Measurements from ENCODE around the gene MDM2.

Gene MDM2

DNA sequence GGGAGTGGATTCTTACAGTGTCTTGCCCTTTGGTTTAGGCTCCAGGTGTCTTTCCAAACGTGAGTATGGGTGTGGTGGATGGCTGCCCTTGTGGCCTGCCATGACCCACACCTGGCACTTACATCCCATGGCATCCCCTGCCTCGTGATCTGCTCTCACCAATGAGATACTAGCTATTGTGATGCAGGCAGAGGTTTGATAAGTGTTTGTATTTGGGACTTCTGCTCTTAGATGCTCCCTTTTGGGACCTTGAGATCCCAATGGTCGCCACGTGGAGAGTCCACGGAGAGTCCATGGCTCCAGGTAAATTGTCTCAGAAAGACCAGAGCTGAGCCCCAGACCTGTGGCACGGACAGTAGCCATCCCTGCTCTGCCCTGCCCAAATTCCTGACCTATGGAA lies 62.5 kb downstream of the MDM2 start:
- Histone ChIP-seq H3K4me1 (ENCODE audit: insufficient read depth, low read length) (peaks cover 11% of the 10 kb centered on the region), H3K9me3 (ENCODE audit: control insufficient read depth, insufficient read depth, low read length) (no peaks in the 10 kb centered on the region), H3K9ac (ENCODE audit: low read depth, low read length) (no peak overlapping the region), H3K36me3 (ENCODE audit: insufficient read depth, low read length) (no peaks in the 10 kb centered on the region)

DNA sequence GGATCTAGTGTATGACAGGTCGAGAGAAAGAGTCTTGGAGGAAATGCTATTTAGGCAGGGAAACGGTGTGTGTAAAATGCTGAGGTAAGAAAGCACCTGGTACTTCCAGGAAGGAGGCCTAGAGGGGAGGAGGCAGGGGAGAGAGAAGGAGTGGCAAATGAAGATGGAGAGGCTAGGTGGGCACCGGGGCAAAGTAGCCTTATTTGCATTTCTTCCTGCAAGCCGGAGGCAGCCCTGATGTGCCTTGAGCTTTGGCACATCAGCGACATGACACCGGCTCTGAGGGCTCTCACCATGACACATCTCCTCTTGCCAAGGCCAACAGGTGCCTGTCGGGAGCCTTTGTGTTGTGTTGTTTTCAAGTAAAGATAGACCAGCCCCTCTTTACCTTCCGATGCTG lies 63.4 kb downstream of the MDM2 start:
- Histone ChIP-seq H3K4me1 (ENCODE audit: insufficient read depth, low read length) (peaks cover 11% of the 10 kb centered on the region), H3K36me3 (ENCODE audit: insufficient read depth, low read length) (no peaks in the 10 kb centered on the region), H3K9me3 (ENCODE audit: control insufficient read depth, insufficient read depth, low read length) (no peaks in the 10 kb centered on the region), H3K9ac (ENCODE audit: low read depth, low read length) (no peak overlapping the region)

DNA sequence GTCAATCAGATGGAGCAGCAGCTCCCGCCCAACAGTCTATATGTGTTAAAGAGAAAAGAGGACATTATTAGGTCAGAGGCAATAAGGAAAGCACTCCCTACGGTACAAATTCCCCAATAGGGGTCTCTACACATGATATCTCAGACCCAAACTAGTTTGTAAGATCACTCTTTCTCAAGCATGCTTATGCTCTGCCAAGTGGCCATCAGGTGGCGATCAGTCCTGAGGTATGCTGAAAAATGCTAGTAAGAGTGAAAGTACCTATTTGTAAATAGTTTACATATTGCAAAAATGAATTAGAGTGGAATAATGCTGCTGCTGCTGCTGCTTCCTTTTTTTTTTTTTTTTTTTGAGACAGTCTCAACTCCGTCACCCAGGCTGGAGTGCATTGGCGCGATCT lies 63.9 kb downstream of the MDM2 start:
- peaks cover 11% of the 10 kb centered on the region for H3K4me1 ChIP-seq (ENCODE audit: insufficient read depth, low read length)
- no peaks in the 10 kb centered on the region for H3K36me3 ChIP-seq (ENCODE audit: insufficient read depth, low read length)
- no peaks in the 10 kb centered on the region for H3K9me3 ChIP-seq (ENCODE audit: control insufficient read depth, insufficient read depth, low read length)
- no peak overlapping the region for H3K9ac ChIP-seq (ENCODE audit: low read depth, low read length)

DNA sequence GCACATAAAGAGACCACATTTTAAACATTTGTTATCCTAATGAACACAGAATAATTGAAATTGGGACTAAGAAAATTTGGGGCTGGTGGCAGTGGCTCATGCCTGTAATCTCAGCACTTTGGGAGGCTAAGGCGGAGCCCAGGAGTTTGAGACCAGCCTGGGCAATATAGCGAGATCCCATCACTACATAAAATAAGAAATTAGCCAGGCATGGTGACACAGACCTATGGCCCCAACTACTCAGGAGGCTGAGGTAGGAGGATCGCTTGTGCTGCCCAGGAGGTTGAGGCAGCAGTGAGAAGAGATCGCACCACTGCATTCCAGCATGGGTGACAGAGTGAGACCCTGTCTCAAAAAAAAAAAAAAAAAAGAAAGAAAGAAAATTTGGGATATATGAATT lies 65.3 kb downstream of the MDM2 start:
- Histone ChIP-seq H3K36me3 (ENCODE audit: insufficient read depth, low read length) (no peaks in the 10 kb centered on the region), H3K9me3 (ENCODE audit: control insufficient read depth, insufficient read depth, low read length) (no peaks in the 10 kb centered on the region), H3K9ac (ENCODE audit: low read depth, low read length) (no peak overlapping the region), H3K4me1 (ENCODE audit: insufficient read depth, low read length) (peaks cover under 1% of the 10 kb centered on the region; the same call in 1 of the 2 replicates)

DNA sequence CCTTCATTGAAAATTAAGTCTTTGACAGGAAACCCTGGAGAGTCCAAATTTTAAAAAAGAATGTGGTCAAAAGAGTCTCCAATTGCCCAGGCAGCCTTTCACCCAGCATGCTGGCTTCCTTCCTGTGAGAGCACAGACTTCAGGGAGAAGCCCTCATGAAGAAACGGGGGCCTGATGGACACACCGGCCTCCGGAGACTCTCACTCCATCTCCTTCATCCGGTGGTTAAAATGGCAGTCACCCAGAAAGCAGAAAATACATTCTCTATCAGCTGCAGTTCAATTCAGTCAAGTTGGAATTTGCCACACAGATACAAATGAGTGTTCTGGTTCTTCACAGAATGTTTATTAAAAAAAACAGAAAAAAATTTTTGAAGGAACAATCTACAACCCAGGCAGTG lies 68.5 kb downstream of the MDM2 start:
- Histone ChIP-seq H3K9me3 (ENCODE audit: control insufficient read depth, insufficient read depth, low read length) (no peaks in the 10 kb centered on the region), H3K36me3 (ENCODE audit: insufficient read depth, low read length) (no peaks in the 10 kb centered on the region), H3K9ac (ENCODE audit: low read depth, low read length) (no peak overlapping the region), H3K4me1 (ENCODE audit: insufficient read depth, low read length) (no peaks in the 10 kb centered on the region)

DNA sequence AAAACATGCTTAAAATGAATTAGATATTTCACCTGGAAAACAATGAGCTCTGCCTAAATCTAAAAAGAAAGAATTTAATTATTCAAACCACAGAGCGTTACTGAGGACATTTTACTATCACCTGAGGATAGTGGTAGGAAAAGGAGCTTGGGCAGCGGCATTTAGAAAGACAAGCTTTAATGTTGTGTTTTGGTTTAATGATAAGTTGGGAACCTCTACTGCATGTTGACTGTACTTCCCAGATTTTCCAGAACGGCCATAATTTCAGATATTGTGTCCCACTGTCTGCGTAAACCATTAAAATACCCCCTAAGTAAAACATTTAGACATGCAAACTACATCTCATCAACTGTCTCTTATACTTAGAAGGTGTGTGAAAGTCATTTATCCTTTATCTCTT lies 69.6 kb downstream of the MDM2 start:
- H3K9ac ChIP-seq (ENCODE audit: low read depth, low read length), result no peak overlapping the region
- H3K9me3 ChIP-seq (ENCODE audit: control insufficient read depth, insufficient read depth, low read length), result no peaks in the 10 kb centered on the region
- no peaks in the 10 kb centered on the region for H3K4me1 ChIP-seq (ENCODE audit: insufficient read depth, low read length)
- H3K36me3 ChIP-seq (ENCODE audit: insufficient read depth, low read length), result no peaks in the 10 kb centered on the region

DNA sequence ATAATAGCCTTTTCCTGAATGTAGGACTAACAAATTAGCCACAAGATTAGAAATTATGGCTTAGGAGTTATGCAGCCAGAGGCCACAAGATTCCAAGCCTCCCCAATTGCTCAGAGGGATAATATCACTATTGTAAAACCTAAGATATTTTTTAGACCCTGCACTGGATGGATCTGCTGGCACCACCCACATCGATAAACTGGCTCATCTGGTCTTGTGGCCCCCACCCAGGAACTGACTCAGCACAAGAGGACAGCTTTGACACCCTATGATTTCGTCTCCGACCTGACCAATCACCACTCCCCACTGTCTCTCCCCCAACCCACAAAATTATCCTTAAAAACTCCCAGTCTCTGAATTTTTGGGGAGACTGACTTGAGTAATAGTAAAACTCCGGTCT lies 70.3 kb downstream of the MDM2 start:
- Histone ChIP-seq H3K36me3 (ENCODE audit: insufficient read depth, low read length) (no peaks in the 10 kb centered on the region), H3K4me1 (ENCODE audit: insufficient read depth, low read length) (no peaks in the 10 kb centered on the region), H3K9ac (ENCODE audit: low read depth, low read length) (no peak overlapping the region), H3K9me3 (ENCODE audit: control insufficient read depth, insufficient read depth, low read length) (no peaks in the 10 kb centered on the region)

DNA sequence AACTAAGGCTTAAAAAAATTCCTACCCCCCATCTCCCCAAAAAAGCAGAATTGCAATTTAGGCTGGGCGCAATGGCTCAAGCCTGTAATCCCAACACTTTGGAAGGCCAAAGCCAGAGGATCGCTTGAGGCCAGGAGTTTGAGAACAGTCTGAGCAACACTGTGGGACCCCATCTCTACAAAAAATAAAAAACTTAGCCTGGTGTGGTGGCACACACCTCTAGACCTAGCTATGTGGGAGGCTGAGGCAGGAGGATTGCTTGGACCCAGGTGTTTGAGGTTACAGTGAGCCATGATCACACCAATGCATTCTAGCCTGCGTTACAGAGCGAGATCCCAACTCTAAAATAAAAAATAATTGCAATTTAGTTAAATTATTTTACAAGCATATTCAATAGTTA lies 70.9 kb downstream of the MDM2 start:
- Histone ChIP-seq H3K9ac (ENCODE audit: low read depth, low read length) (no peak overlapping the region), H3K9me3 (ENCODE audit: control insufficient read depth, insufficient read depth, low read length) (no peaks in the 10 kb centered on the region), H3K4me1 (ENCODE audit: insufficient read depth, low read length) (no peaks in the 10 kb centered on the region), H3K36me3 (ENCODE audit: insufficient read depth, low read length) (no peaks in the 10 kb centered on the region)

DNA sequence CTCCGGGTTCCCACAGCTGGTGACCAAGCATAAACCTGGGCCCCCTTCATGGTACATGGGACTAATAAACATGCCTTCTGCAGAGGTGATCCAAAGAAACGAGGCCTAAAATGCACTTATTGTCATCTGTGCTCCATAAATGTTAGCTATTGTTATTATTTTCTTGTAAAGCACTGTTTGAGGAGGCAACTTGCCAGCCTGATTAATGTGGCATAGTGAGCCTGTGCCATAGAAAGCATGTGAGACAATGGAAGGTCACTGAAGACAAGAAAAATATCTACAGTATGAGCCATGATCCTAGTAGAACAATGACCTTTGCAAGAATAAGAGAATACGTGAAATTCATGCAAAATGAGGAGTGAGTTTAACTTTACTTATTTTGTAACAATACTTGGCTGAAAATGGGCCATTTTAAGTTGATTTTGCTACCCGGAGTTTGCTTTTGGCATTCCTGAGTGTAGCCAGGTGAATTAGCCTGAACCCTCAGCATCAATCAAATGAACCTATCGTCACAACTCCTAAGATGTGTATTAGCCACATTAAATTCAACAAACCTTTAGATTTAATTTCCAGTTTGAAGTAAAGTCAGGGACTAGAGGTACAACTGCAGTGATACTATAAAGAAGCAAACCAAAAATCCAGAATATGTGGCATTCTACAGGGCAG lies 72.8 kb downstream of the MDM2 start:
- Histone ChIP-seq H3K9ac (ENCODE audit: low read depth, low read length) (no peak overlapping the region), H3K9me3 (ENCODE audit: control insufficient read depth, insufficient read depth, low read length) (no peaks in the 10 kb centered on the region), H3K36me3 (ENCODE audit: insufficient read depth, low read length) (no peaks in the 10 kb centered on the region), H3K4me1 (ENCODE audit: insufficient read depth, low read length) (no peaks in the 10 kb centered on the region)

DNA sequence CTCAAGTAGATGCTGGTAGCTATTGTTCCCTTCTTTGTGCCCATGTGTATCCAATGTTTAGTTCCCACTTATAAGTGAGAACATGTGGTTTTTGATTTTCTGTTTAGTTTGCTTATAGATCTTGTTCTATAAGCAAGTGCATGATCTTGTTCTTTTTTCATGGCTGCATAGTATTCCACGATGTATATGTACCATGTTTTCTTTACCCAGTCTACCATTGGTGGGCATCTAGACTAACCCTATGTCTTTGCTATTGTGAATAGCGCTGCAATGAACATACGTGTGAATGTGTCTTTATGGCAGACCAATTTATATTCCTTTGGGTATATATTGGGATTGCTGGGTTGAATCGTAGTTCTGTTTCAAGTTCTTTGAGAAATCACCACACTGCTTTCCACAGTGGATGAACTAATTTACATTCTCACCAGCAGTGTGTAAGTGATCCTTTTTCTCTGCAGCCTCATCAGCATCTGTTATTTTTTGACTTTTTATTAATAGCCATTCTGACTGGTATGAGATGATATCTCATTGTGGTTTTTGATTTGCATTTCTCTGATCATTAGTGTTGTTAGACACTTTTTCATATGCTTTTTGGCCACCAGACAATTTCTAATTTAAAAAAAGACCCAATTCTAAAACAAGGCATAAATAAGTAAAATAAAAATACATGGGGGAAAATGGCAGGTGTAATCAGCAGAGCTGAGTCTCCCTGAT lies 74.4 kb downstream of the MDM2 start:
- H3K4me1 ChIP-seq (ENCODE audit: insufficient read depth, low read length), result no peaks in the 10 kb centered on the region
- H3K36me3 ChIP-seq (ENCODE audit: insufficient read depth, low read length), result no peaks in the 10 kb centered on the region
- no peak overlapping the region for H3K9ac ChIP-seq (ENCODE audit: low read depth, low read length)
- no peaks in the 10 kb centered on the region for H3K9me3 ChIP-seq (ENCODE audit: control insufficient read depth, insufficient read depth, low read length)

DNA sequence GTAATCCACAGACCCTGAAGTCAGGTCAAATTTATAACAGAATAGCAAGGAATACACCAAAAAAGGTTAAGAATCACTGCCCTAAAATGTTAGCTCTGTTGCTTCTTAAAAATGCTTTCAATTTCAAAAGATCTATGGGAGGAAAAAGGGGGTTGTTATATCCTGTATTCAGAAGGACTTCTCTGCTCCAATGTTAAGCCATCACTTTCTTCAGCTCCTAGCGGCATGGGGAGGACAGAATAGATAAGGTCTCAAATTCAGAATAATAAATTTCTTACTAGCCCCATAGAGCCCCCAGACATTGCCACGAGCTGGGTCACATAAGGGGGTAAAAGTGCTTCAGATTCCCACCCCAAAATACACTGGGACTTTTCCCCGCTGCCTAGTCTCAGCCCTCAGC lies 75.2 kb downstream of the MDM2 start:
- Histone ChIP-seq H3K9ac (ENCODE audit: low read depth, low read length) (no peak overlapping the region), H3K4me1 (ENCODE audit: insufficient read depth, low read length) (no peaks in the 10 kb centered on the region), H3K36me3 (ENCODE audit: insufficient read depth, low read length) (no peaks in the 10 kb centered on the region), H3K9me3 (ENCODE audit: control insufficient read depth, insufficient read depth, low read length) (no peaks in the 10 kb centered on the region)

DNA sequence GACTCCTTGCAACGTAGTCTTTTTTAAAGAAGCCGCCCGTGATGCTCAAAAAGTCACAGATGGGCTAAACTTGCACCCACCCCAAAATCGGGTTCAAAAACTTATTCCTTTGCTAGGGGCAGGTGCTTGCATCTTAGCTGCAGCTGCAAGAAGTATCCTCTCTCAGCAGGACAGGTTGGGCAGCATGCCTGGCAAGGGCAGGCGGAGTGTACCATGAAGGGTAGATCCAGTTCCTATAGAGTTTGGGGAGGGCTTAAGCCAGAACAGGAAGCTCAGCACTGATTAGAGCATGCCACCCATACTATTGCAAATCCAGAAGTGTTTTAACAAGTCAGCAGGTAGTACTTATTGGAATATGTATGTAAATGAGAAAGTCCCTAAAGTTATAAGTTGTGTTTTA lies 76.3 kb downstream of the MDM2 start:
- H3K4me1 ChIP-seq (ENCODE audit: insufficient read depth, low read length), result no peaks in the 10 kb centered on the region
- H3K9ac ChIP-seq (ENCODE audit: low read depth, low read length), result no peak overlapping the region
- no peaks in the 10 kb centered on the region for H3K9me3 ChIP-seq (ENCODE audit: control insufficient read depth, insufficient read depth, low read length)
- no peaks in the 10 kb centered on the region for H3K36me3 ChIP-seq (ENCODE audit: insufficient read depth, low read length)

DNA sequence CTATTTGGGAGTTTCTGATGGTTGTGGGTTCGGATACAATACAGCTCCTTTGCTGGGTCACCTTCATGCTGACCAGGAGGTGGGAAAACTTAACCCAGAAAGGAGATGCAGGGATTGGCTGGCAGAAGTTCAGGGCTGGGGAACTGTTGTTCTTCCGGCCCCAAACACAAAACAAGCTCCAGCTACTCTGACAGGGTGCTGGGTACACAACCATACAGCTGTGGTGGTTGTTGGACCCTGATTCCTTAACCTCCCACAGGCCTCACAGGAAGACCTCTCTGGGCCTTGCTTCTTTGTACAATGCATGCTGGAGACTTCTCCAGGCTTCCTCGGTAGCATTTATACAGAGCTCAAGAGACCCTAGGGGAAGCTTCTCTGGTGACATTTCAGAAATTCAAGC lies 77.4 kb downstream of the MDM2 start:
- Histone ChIP-seq H3K4me1 (ENCODE audit: insufficient read depth, low read length) (no peaks in the 10 kb centered on the region), H3K36me3 (ENCODE audit: insufficient read depth, low read length) (no peaks in the 10 kb centered on the region), H3K9ac (ENCODE audit: low read depth, low read length) (no peak overlapping the region), H3K9me3 (ENCODE audit: control insufficient read depth, insufficient read depth, low read length) (no peaks in the 10 kb centered on the region)

DNA sequence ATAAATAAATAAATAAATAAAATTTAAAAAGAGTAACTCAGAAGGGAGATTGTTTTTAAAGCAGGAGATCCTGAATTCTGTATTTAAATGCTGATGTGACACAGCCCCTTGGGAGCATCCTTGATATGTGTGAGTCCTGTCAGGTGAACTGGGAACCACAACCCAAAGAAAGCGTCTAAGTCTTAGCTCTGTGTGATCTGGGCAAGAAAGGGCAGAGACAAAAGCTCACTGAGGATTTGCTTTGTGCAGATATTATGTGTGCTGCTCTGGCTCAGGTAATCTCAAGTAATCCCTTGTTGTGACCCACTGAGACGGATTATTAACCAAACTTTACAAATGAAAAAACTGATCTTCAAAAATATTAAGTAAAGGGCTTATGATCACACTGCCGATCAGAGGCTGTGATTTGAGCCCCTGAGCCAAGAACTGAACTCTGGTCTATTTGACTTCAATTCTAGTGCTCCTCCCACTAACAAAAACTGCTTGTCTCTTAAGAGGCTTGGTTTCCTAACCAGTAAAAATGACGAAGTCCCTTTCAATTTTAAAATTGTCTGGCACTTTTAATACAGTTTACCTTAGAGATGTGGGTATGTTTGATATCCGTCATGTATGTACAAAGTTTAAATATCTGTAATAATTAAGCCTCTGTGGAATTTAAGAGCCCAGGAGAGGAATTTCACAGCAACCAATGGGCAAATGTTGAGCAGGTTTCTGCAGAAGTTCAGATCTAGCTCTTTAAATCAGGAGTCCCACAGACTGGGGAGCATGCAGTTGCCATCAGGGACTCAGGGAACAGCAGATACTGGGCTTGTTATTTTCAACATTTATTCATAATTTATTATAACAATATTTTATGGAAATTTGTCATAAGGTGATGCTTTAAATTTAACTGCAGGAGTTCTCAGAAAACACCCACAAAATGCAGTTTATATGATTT lies 78.9 kb downstream of the MDM2 start:
- Histone ChIP-seq H3K9me3 (ENCODE audit: control insufficient read depth, insufficient read depth, low read length) (no peaks in the 10 kb centered on the region), H3K9ac (ENCODE audit: low read depth, low read length) (no peak overlapping the region), H3K4me1 (ENCODE audit: insufficient read depth, low read length) (no peaks in the 10 kb centered on the region), H3K36me3 (ENCODE audit: insufficient read depth, low read length) (no peaks in the 10 kb centered on the region)

All from ES-I3 (cell line).